HG03521 (cell line): Measurements from ENCODE around the gene EEA1.
"Not testable (repeated sequence)": the region's sequence is repeated elsewhere in the genome, so short reads cannot be mapped to it uniquely, and the experiment has no call there.

Experiments
- ATAC-seq: cut with Tn5 transposase; IDR thresholded peaks from one replicate; pipeline ENCODE4 v1.9.1; 2021; ENCODE audit warnings: mild to moderate bottlenecking, moderate library complexity; ENCODE audit not compliant: unreplicated experiment

Gene EEA1

DNA sequence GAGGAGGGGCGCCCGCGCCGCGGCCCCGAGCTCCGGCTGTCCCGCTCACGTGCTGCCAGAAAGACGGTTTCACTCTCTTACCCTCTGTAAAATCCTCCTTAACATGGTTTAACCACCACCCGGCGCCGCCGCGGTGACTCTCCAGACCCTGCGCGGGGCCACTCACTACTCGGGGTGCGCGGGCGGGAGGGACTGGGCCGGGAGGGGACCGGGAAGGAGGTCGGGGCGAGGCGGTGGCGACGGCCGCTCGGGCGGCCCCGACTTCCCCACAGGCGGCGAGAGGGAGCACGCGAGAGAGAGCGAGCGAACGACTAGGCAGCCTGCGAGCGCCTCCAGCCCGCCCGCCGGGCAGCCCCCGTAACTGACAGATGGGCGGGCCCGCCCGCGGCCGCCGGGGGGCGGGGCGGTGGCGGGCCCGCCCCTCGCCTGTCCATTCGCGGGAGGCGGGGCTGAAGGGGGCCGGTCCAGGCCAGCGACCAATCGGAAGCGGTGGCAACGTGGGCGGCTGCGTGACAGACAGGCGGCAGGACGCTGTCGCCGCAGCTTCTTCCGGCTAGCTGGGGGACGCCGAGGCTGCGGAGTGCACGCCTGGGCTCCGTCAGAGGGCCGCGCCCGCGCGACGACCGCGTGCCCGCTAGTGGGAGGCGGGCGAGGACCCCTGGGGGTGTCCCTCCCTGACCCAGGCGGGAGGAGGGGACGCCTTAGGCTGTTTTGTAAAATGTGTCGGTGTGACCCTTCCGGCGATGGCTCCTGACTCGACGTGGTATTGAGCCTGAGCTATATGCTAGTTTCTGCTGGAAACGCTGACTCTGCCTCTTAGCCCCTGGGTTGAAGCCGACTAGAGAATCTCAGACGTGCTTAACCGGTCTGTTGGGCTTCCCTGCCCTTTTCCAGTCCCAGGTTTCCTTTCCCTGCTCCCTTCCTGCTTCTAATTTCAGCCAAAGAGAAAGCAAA lies at the start of gene EEA1:
Gene EEA1 (minus strand): TSS at position 334 of the 954 bp plus-strand sequence. CDS start 229 bp downstream, at position 105.
- peak; percentile 89 for ATAC-seq

- ATAC-seq = no peak
Measured at GRCh38 chr12:92978607-92979006, 49.5 kb upstream of the EEA1 start.

- ATAC-seq = no peak
Measured at GRCh38 chr12:92977326-92977725, 48.2 kb upstream of the EEA1 start.

DNA sequence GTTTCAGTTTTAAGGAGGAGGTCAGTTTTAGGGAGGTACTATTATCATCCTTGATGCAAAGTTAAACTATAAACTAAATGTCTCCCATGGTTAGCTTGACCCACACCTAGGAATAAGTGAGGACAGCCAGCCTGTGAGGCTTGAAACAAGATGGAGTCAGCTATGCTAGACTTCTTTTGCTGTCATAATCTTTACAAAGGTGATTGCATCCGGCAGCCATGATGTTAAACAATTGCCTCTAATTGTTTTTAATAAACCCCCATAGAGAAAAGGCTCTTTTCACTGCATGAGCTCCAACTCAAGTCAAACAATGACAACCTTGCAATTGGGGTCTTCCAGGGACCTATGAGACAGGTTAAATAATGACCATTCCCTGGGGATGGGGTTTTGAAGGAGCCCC lies 45.7 kb upstream of the EEA1 start:
- ATAC-seq = no peak

- peak; percentile 31 for ATAC-seq
Measured at GRCh38 chr12:92973614-92974013, 44.5 kb upstream of the EEA1 start.

- ATAC-seq = no peak
Measured at GRCh38 chr12:92971859-92972524, 42.9 kb upstream of the EEA1 start.

- ATAC-seq = no peak
Measured at GRCh38 chr12:92968176-92968813, 39.2 kb upstream of the EEA1 start.

DNA sequence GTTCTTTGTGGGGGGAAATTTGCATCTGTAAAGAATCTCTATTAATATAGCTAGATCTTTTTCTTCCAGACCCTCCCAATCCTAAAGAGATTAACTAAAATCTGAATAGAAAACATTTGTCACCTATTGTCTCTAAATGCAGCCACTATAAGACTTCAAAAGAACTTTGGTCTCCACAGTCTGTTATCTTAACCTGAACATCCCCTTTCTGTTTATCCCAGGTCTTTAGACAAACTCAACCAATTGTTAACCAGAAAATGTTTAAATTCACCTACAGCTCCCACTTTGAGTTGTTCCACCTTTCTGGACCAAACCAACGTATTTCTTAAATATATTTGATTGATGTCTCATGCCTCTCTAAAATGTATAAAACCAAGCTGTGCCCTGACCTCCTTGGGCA lies 35.3 kb upstream of the EEA1 start:
- not testable (repeated sequence) for ATAC-seq

- no peak for ATAC-seq
Measured at GRCh38 chr12:92961949-92962348, 32.9 kb upstream of the EEA1 start.

DNA sequence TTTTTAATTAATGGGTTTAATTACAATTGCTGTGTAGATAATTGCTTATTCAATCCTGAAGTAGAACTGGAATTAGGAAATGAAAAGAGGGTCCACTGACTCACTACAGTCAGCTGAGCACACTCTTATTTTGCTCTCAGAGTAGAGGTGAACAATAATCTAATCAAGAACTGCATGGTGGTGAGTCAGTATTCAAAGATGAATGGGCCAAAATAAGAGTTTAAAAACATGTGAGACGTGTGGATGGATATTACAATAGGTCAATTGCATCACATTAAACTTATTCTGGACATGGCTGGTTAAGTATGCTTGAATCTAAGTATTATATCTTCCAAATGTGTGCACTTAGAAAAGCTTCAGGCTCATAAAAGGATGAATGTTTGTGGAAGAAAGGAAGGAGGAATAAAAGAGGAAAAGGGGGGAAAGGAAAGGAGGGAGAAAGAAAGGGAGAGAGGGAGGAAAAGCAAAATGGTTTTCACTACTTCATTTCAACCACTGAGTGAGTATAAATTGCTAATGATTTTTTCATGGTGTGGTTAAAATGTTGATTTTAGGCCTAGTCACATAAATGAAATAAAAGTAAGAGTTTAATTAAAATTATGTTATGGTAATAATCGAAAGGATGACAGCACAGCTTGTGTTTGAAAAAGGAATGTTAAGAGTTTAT lies 27.0 kb upstream of the EEA1 start:
- ATAC-seq = no peak

GRCh38 chr12:92953747-92954146 lies 24.7 kb upstream of the EEA1 start:
- no peak for ATAC-seq

DNA sequence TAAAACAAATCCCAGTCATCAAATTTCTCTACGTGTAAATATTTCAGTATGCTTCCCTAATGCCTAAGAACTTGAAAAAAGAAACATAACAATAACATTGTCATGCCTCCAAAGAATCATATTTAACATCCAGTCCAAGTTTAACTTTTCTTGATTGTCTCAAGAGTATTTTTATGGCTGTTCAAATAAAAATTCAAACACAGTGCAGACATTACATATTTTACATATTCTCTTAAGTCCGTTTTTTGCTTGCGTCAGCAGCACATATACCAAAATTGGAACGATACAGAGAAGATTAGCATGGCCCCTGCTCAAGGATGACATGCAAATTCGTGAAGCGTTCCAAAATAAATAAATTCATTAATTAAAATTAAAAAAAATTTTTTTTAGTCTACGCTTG lies 23.3 kb upstream of the EEA1 start:
- ATAC-seq = no peak

DNA sequence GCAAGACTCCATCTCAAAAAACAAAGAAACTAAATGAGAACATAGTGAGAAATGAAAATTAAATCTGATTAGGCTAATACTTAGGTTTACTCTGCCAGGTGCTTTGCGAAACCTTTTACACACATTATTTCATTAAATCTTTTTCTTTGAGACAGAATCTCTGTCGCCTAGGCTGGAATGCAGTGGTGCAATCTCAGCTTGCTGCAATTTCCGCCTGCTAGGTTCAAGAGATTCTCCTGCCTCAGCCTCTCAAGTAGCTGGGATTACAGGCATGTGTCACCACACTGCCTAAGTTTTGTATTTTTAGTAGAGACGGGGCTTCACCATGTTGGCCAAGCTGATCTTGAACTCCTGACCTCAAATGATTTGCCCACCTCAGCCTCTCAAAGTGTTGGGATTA lies 21.9 kb upstream of the EEA1 start:
- no peak for ATAC-seq

- ATAC-seq = no peak
Measured at GRCh38 chr12:92950011-92950410, 20.9 kb upstream of the EEA1 start.

DNA sequence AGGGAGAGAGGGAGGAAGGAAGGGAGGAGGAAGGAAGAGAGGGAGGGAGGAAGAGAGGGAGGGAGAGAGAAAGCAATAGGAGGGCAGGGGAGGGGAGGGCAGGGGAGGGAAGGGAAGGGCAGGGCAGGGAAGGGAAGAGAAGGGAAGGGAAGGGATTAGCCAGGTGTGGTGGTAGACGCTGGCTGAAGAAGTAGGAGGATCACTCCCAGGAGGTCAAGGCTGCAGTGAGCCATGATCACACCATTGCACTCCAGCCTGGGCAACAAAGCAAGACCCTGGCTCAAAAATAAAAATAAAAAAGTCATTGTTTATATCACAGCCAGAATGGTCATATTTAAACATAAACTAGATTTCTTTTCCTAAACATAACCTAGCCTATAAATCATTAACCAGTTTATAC lies 20.4 kb upstream of the EEA1 start:
- no peak for ATAC-seq

DNA sequence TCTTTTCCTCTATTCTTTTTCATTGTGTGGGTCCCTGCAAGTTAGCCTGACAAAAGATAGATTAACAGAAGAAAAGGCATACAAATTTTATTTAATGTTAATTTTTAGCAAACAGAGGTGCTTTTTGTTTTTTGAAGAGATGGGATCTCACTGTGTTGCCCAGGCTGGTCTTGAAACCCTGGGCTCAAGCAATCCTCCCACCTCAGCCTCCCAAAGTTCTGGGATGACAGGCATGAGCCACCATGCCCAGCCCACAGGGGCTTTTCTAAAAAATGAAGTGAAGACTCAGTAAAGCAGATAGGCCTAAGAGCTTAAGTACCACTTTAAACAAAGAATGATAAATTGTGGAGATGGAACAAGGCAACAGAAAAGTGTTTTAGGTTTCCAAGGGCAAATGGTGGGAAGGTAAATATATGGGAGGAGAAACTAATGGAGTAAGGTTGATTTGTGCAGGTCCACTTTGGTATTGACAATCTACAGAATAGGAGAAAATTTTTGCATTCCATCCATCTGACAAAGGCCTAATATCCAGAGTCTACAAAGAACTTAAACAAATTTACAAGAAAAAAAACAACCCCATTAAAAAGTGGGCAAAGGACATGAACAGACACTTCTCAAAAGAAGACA lies 18.6 kb upstream of the EEA1 start:
- ATAC-seq = no peak

GRCh38 chr12:92945659-92946220 lies 16.6 kb upstream of the EEA1 start:
- ATAC-seq = no peak

- ATAC-seq = no peak
Measured at GRCh38 chr12:92943482-92944250, 14.6 kb upstream of the EEA1 start.

DNA sequence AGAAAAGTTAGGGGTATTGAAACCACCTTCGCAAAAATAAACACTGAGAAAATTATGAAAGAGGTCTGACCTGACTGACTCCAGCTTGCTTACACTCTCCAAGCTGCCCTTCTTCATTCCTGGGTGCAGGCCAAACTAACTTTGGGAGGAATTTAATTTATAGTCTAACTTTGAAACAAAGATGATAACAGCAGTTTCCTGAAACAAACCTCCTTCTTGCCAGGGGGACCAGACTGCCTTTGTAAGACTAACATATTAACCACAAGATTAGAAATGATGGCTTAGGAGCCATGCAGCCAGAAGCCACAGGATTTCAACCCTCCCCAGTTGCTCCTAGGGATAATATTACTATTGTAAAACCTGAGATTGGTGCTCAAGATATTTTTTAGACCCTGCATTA lies 13.8 kb upstream of the EEA1 start:
- no peak for ATAC-seq

- ATAC-seq = no peak
Measured at GRCh38 chr12:92939116-92939515, 10.0 kb upstream of the EEA1 start.
